ENCODE measurements around the gene IFI27L1. TPM values are rescaled to one million over a fixed set of nuclear protein-coding genes. Genes with fewer than 3 reads are reported as not detected.

Gene IFI27L1
- polyA plus RNA-seq, 1 donor (not counting 4 experiments of a cell fraction or from before 2014, with no cell fraction given) = 17.4 TPM

- Histone ChIP-seq H3K36me3 (ENCODE audit: control insufficient read depth in 2 of 2, extremely low read depth in 1 of 2, insufficient read depth in 2 of 2, low read length in 2 of 2) (peaks cover 0 to 6% of the 10 kb centered on the region in 2 experiments), H3K4me2 (ENCODE audit: control insufficient read depth, extremely low read depth, insufficient read depth, low read depth, low read length) (no peak overlapping the region), H3K9me3 (ENCODE audit: control insufficient read depth, low read depth, low read length) (no peaks in the 10 kb centered on the region), H4K20me1 (ENCODE audit: control insufficient read depth, extremely low read depth, insufficient read depth, low read length) (no peaks in the 10 kb centered on the region), H3K4me3 (ENCODE audit: control insufficient read depth in 2 of 3, extremely low read depth in 1 of 3, insufficient read depth in 2 of 3, low read depth in 1 of 3, low read length in 3 of 3) (no peak overlapping the region), H3K27ac (ENCODE audit: control insufficient read depth, insufficient read depth, low read length) (no peak overlapping the region), H3K9ac (ENCODE audit: control insufficient read depth, extremely low read depth, insufficient read depth, low read length) (no peak overlapping the region), H3K27me3 (ENCODE audit: control insufficient read depth, extremely low read depth, insufficient read depth, low read length) (no peaks in the 10 kb centered on the region), H3K9me1 (ENCODE audit: control insufficient read depth, extremely low read depth, insufficient read depth, low read length) (no peaks in the 10 kb centered on the region), H2AFZ (ENCODE audit: control insufficient read depth, low read length) (no peak overlapping the region), H3K79me2 (ENCODE audit: control insufficient read depth, insufficient read depth, low read length) (no peaks in the 10 kb centered on the region), H3K4me1 (ENCODE audit: control insufficient read depth, extremely low read depth, insufficient read depth, low read length) (no peaks in the 10 kb centered on the region)
- TF ChIP-seq CTCF (optimal IDR thresholded peaks at IDR 0.05 in 1 of 3, IDR thresholded peaks at IDR 0.05 in 1 of 3, conservative IDR thresholded peaks at IDR 0.05 in 1 of 3; ENCODE audit: extremely low read depth in 1 of 3, insufficient read depth in 2 of 3, low read length in 3 of 3) (no peak), EZH2 (IDR thresholded peaks at IDR 0.05; ENCODE audit: low read length) (no peak)
- dilution Hi-C loops (cut with MboI; ENCODE audit: extremely low pct_ligation_motif_present, low sequenced_read_pairs) = no loop called here
- FAIRE-seq (peak; percentile 29), DNase-seq (ENCODE audit: low read depth, low spot score) (no peak)
These were observed 19.7 kb downstream of the IFI27L1 start for GRCh38 chr14:94100847-94101246.

GRCh38 chr14:94101748-94102147 is 20.6 kb downstream of the IFI27L1 start:
- Histone ChIP-seq H3K27ac (ENCODE audit: control insufficient read depth, insufficient read depth, low read length) (no peak overlapping the region), H3K4me1 (ENCODE audit: control insufficient read depth, extremely low read depth, insufficient read depth, low read length) (no peaks in the 10 kb centered on the region), H3K9ac (ENCODE audit: control insufficient read depth, extremely low read depth, insufficient read depth, low read length) (no peak overlapping the region), H3K4me2 (ENCODE audit: control insufficient read depth, extremely low read depth, insufficient read depth, low read depth, low read length) (no peak overlapping the region), H3K79me2 (ENCODE audit: control insufficient read depth, insufficient read depth, low read length) (no peaks in the 10 kb centered on the region), H3K9me3 (ENCODE audit: control insufficient read depth, low read depth, low read length) (no peaks in the 10 kb centered on the region), H4K20me1 (ENCODE audit: control insufficient read depth, extremely low read depth, insufficient read depth, low read length) (no peaks in the 10 kb centered on the region), H3K27me3 (ENCODE audit: control insufficient read depth, extremely low read depth, insufficient read depth, low read length) (no peaks in the 10 kb centered on the region), H2AFZ (ENCODE audit: control insufficient read depth, low read length) (no peak overlapping the region), H3K36me3 (ENCODE audit: control insufficient read depth in 2 of 2, extremely low read depth in 1 of 2, insufficient read depth in 2 of 2, low read length in 2 of 2) (peaks cover 0 to 6% of the 10 kb centered on the region in 2 experiments), H3K4me3 (ENCODE audit: control insufficient read depth in 2 of 3, extremely low read depth in 1 of 3, insufficient read depth in 2 of 3, low read depth in 1 of 3, low read length in 3 of 3) (no peak overlapping the region), H3K9me1 (ENCODE audit: control insufficient read depth, extremely low read depth, insufficient read depth, low read length) (no peaks in the 10 kb centered on the region)
- FAIRE-seq = no peak
- no peak for TF ChIP-seq EZH2 (IDR thresholded peaks at IDR 0.05; ENCODE audit: low read length)
- no peak for TF ChIP-seq CTCF (optimal IDR thresholded peaks at IDR 0.05 in 1 of 3, IDR thresholded peaks at IDR 0.05 in 1 of 3, conservative IDR thresholded peaks at IDR 0.05 in 1 of 3; ENCODE audit: extremely low read depth in 1 of 3, insufficient read depth in 2 of 3, low read length in 3 of 3)
- DNase-seq (ENCODE audit: low read depth, low spot score) = no peak
- dilution Hi-C loops (cut with MboI; ENCODE audit: extremely low pct_ligation_motif_present, low sequenced_read_pairs) = no loop called here

All from keratinocyte (primary cell).